Activated T-helper 2 cell treated with anti-CD3 and anti-CD28 coated beads, Interferon-gamma antibody, Interleukin-2, Interleukin-4, amounts not matched to agents 10 μg/mL and 5 μg/mL and 100 μg/mL, durations not matched to agents 14 hours and 24 hours and 36 hours (primary cell): ENCODE measurements around the gene HOMER1. TPM values are rescaled to one million over a fixed set of nuclear protein-coding genes. Genes with fewer than 3 reads are reported as not detected.

Source experiments
- DNase-seq: peaks from one replicate; pipeline ENCODE4 v3.0.0; 2021; ENCODE audit warnings: low spot score
- H3K27ac Mint-ChIP-seq: one replicate; pipeline ENCODE4 v1.8.0; 2021; ENCODE audit warnings: mixed read lengths
- H3K27me3 Mint-ChIP-seq: one replicate; pipeline ENCODE4 v1.8.0; 2021; ENCODE audit warnings: low read depth, mixed read lengths
- H3K36me3 Mint-ChIP-seq: one replicate; pipeline ENCODE4 v1.8.0; 2021; ENCODE audit warnings: low read depth, mixed read lengths
- H3K4me1 Mint-ChIP-seq: one replicate; pipeline ENCODE4 v1.8.0; 2021; ENCODE audit warnings: low read depth, mixed read lengths
- H3K4me3 Mint-ChIP-seq: one replicate; pipeline ENCODE4 v1.8.0; 2021; ENCODE audit warnings: low read depth, mild to moderate bottlenecking, moderate library complexity, mixed read lengths
- H3K9me3 Mint-ChIP-seq: one replicate; pipeline ENCODE4 v1.8.0; 2021; ENCODE audit warnings: mixed read lengths
- intact Hi-C: fragments of 100-400 bp; cut with micrococcal nuclease; formaldehyde crosslinking; loops from one replicate; pipeline ENCODE4 v1.15.1; 2023
- total RNA-seq: library from RNA; stranded (reverse); gene quantifications from 2 replicates; pipeline ENCODE4 v1.2.3, GENCODE V29; 2022

The HOMER1 gene
- total RNA-seq, 1 donor from 2014 or later = 13.5 TPM

GRCh38 chr5:79474367-79475151, 39.4 kb downstream of the HOMER1 start:
- Mint-ChIP-seq H3K4me3 (no peak overlapping the region), H3K27me3 (no peaks in the 10 kb centered on the region), H3K27ac (no peak overlapping the region), H3K9me3 (no peaks in the 10 kb centered on the region), H3K36me3 (no peaks in the 10 kb centered on the region), H3K4me1 (peaks cover 8% of the 10 kb centered on the region)
- intact Hi-C loops = no loop called here
- no peak for DNase-seq

GRCh38 chr5:79471556-79471955, 42.4 kb downstream of the HOMER1 start:
- intact Hi-C loops = no loop called here
- H3K9me3 Mint-ChIP-seq = no peaks in the 10 kb centered on the region
- no peak for DNase-seq
- H3K27me3 Mint-ChIP-seq = no peaks in the 10 kb centered on the region
- H3K4me1 Mint-ChIP-seq = peaks cover 8% of the 10 kb centered on the region
- no peaks in the 10 kb centered on the region for H3K36me3 Mint-ChIP-seq
- no peak overlapping the region for H3K4me3 Mint-ChIP-seq
- H3K27ac Mint-ChIP-seq = no peak overlapping the region

GRCh38 chr5:79464695-79465332, 49.1 kb downstream of the HOMER1 start:
- intact Hi-C loops = loop anchor here (1.0 to 10.0 kb wide), 2 partner anchors 332 to 440 kb away; no protein-coding TSS in a partner anchor
- no peaks in the 10 kb centered on the region for H3K9me3 Mint-ChIP-seq
- no peak for DNase-seq
- peaks cover 2% of the 10 kb centered on the region for H3K4me1 Mint-ChIP-seq
- peaks cover 3% of the 10 kb centered on the region for H3K27me3 Mint-ChIP-seq
- H3K4me3 Mint-ChIP-seq = no peak overlapping the region
- no peak overlapping the region for H3K27ac Mint-ChIP-seq
- H3K36me3 Mint-ChIP-seq = no peaks in the 10 kb centered on the region

GRCh38 chr5:79464278-79464677, 49.7 kb downstream of the HOMER1 start:
- Mint-ChIP-seq H3K27ac (no peak overlapping the region), H3K36me3 (no peaks in the 10 kb centered on the region), H3K9me3 (no peaks in the 10 kb centered on the region), H3K4me3 (no peak overlapping the region), H3K27me3 (peaks cover 5% of the 10 kb centered on the region), H3K4me1 (peaks cover 2% of the 10 kb centered on the region)
- intact Hi-C loops = loop anchor here (1.0 to 10.0 kb wide), 2 partner anchors 331 to 439 kb away; no protein-coding TSS in a partner anchor
- DNase-seq = no peak

- Mint-ChIP-seq H3K27ac (no peak overlapping the region), H3K4me3 (no peak overlapping the region), H3K36me3 (peaks cover 7% of the 10 kb centered on the region), H3K4me1 (peaks cover 4% of the 10 kb centered on the region), H3K27me3 (peaks cover 5% of the 10 kb centered on the region), H3K9me3 (no peaks in the 10 kb centered on the region)
- no peak for DNase-seq
- intact Hi-C loops = loop anchor here (10.0 kb wide), 1 partner anchor 435 kb away; no protein-coding TSS in a partner anchor
These were observed 54.3 kb downstream of the HOMER1 start for GRCh38 chr5:79459626-79460025.

- no peak overlapping the region for H3K4me3 Mint-ChIP-seq
These were observed 56.9 kb downstream of the HOMER1 start for GRCh38 chr5:79456890-79457583.

GRCh38 chr5:79456400-79456799, 57.5 kb downstream of the HOMER1 start:
- peaks cover 7% of the 10 kb centered on the region for H3K36me3 Mint-ChIP-seq
- peaks cover 5% of the 10 kb centered on the region for H3K27me3 Mint-ChIP-seq
- H3K4me1 Mint-ChIP-seq = peaks cover 3% of the 10 kb centered on the region
- H3K27ac Mint-ChIP-seq = no peak overlapping the region
- no peaks in the 10 kb centered on the region for H3K9me3 Mint-ChIP-seq
- no peak overlapping the region for H3K4me3 Mint-ChIP-seq
- intact Hi-C loops = no loop called here
- DNase-seq = no peak

More at GRCh38 chr5:79456890-79457583, 56.9 kb downstream of the HOMER1 start:
- peaks cover 5% of the 10 kb centered on the region for H3K27me3 Mint-ChIP-seq
- no peaks in the 10 kb centered on the region for H3K9me3 Mint-ChIP-seq
- H3K27ac Mint-ChIP-seq = no peak overlapping the region
- H3K36me3 Mint-ChIP-seq = peaks cover 7% of the 10 kb centered on the region
- intact Hi-C loops = no loop called here
- no peak for DNase-seq
- H3K4me1 Mint-ChIP-seq = peaks cover 3% of the 10 kb centered on the region

- no peaks in the 10 kb centered on the region for H3K27me3 Mint-ChIP-seq
- no peak for DNase-seq
- H3K9me3 Mint-ChIP-seq = no peaks in the 10 kb centered on the region
- no peak overlapping the region for H3K27ac Mint-ChIP-seq
- H3K4me3 Mint-ChIP-seq = no peak overlapping the region
- intact Hi-C loops = no loop called here
- H3K36me3 Mint-ChIP-seq = peaks cover 7% of the 10 kb centered on the region
- peaks cover 3% of the 10 kb centered on the region for H3K4me1 Mint-ChIP-seq
These were observed 59.9 kb downstream of the HOMER1 start for GRCh38 chr5:79454043-79454442.

GRCh38 chr5:79448336-79448735, 65.6 kb downstream of the HOMER1 start:
- Mint-ChIP-seq H3K27ac (no peak overlapping the region), H3K4me3 (no peak overlapping the region), H3K4me1 (no peaks in the 10 kb centered on the region), H3K27me3 (no peaks in the 10 kb centered on the region), H3K9me3 (no peaks in the 10 kb centered on the region), H3K36me3 (peaks cover 2% of the 10 kb centered on the region)
- no peak for DNase-seq
- intact Hi-C loops = no loop called here

- Mint-ChIP-seq H3K36me3 (peaks cover 4% of the 10 kb centered on the region), H3K27ac (no peak overlapping the region), H3K9me3 (no peaks in the 10 kb centered on the region), H3K4me3 (no peak overlapping the region), H3K4me1 (peaks cover 1% of the 10 kb centered on the region), H3K27me3 (no peaks in the 10 kb centered on the region)
- intact Hi-C loops = no loop called here
- DNase-seq = no peak
These were observed 77.1 kb downstream of the HOMER1 start for GRCh38 chr5:79436821-79437220.

- H3K27me3 Mint-ChIP-seq = no peaks in the 10 kb centered on the region
- no peak overlapping the region for H3K27ac Mint-ChIP-seq
- H3K9me3 Mint-ChIP-seq = no peaks in the 10 kb centered on the region
- H3K4me1 Mint-ChIP-seq = peaks cover under 1% of the 10 kb centered on the region
- H3K4me3 Mint-ChIP-seq = no peak overlapping the region
- DNase-seq = no peak
- intact Hi-C loops = no loop called here
- H3K36me3 Mint-ChIP-seq = peaks cover 4% of the 10 kb centered on the region
These were observed 77.7 kb downstream of the HOMER1 start for GRCh38 chr5:79436224-79436623.

- DNase-seq = no peak
- H3K36me3 Mint-ChIP-seq = peaks cover 4% of the 10 kb centered on the region
- H3K27me3 Mint-ChIP-seq = no peaks in the 10 kb centered on the region
- no peaks in the 10 kb centered on the region for H3K4me1 Mint-ChIP-seq
- H3K9me3 Mint-ChIP-seq = no peaks in the 10 kb centered on the region
- H3K27ac Mint-ChIP-seq = no peak overlapping the region
- intact Hi-C loops = no loop called here
- H3K4me3 Mint-ChIP-seq = no peak overlapping the region
These were observed 83.7 kb downstream of the HOMER1 start for GRCh38 chr5:79430196-79430595.

- no peaks in the 10 kb centered on the region for H3K9me3 Mint-ChIP-seq
- no peak for DNase-seq
- H3K36me3 Mint-ChIP-seq = no peaks in the 10 kb centered on the region
- H3K27ac Mint-ChIP-seq = no peak overlapping the region
- no peak overlapping the region for H3K4me3 Mint-ChIP-seq
- intact Hi-C loops = no loop called here
- no peaks in the 10 kb centered on the region for H3K27me3 Mint-ChIP-seq
- H3K4me1 Mint-ChIP-seq = no peaks in the 10 kb centered on the region
These were observed 90.6 kb downstream of the HOMER1 start for GRCh38 chr5:79423296-79423695.
